IPS DF 19.7 (cell line): ENCODE results near the gene GPC6.

Experiments used
- DNase-seq: peaks from one replicate; pipeline ENCODE4 v3.0.0-alpha.2; 2013; ENCODE audit warnings: low read depth, low spot score

The GPC6 gene

GRCh38 chr13:93268327-93269028 lies 41.9 kb downstream of the GPC6 start:
- peak; percentile 45 for DNase-seq

GRCh38 chr13:93270769-93271742 lies 44.4 kb downstream of the GPC6 start:
- no peak for DNase-seq

GRCh38 chr13:93279982-93280381 lies 53.4 kb downstream of the GPC6 start:
- no peak for DNase-seq

DNA sequence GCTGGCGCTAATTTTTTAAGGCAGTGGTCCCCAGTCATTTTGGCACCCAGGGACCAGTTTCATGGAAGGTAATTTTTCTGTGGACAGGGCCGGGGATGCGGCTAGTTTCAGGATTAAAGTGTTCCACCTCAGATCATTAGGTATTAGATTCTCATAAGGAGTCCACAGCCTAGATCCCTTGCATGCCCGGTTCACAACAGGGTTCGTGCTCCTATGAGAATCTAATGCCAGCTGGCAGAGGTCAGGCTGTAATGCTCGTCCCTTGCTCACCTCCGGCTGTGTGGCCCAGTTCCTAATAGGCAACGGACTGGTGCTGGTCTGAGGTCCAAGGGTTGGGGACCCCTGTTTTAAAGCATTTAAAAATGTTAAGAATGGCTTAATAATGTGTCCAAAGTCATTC lies 54.1 kb downstream of the GPC6 start:
- DNase-seq, result no peak

DNA sequence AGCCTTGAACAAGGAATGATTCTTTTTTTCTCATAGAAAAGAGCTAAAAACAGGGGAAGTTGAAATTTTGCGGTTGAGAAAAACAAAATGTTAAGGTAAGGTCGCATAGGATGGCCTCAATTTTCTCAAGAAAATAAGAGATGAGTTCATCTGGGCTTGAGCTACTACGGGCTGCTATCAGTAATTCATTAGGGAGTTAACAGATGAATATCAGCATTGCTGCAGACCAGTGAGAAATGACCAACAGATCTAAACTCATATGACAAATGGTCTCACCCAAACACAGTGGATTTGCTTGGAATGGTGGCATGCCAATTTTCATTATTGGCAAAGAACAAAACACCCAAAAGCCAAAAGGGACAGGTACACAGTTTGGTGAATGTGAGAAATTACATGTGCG lies 56.6 kb downstream of the GPC6 start:
- DNase-seq, result no peak

GRCh38 chr13:93284064-93284463 lies 57.5 kb downstream of the GPC6 start:
- no peak for DNase-seq

DNA sequence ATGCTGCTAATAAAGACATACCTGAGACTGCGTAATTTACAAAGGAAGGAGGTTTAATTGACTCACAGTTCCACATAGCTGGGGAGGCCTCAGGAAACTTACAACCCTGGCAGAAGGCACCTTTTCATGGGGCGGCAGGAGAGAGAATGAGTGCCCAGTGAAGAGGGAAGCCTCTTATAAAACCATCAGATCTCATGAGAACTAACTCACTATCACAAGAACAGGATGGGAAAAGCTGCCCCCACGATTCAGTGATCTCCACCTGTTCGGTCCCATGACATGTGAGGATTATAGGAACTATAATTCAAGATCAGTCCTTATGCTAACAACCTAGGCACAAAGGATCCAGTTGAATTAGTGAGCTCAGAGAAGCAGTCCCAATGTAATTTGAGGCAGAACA lies 59.4 kb downstream of the GPC6 start:
- no peak for DNase-seq

- no peak for DNase-seq
Observed at GRCh38 chr13:93289053-93289452, 62.4 kb downstream of the GPC6 start.

DNA sequence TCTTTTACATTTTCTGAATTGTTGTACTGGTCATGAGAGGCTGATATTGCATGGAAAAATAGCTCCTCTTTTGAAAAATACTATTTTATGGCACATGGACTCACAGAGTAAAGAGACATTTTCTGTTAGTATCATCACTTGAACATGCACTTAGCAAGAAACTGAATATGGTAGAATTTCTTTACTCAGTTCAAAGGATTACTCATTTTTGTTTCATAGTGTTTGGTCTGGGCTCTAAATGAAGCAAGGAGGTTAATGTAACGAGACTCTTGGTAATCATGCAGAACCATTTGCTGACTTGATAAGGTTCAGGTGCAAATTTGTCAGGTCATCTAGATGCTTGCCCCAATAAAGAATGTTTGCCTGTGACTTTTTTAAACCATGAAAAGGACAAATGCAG lies 63.2 kb downstream of the GPC6 start:
- DNase-seq, result no peak

GRCh38 chr13:93290503-93290902 lies 63.9 kb downstream of the GPC6 start:
- DNase-seq, result no peak

DNA sequence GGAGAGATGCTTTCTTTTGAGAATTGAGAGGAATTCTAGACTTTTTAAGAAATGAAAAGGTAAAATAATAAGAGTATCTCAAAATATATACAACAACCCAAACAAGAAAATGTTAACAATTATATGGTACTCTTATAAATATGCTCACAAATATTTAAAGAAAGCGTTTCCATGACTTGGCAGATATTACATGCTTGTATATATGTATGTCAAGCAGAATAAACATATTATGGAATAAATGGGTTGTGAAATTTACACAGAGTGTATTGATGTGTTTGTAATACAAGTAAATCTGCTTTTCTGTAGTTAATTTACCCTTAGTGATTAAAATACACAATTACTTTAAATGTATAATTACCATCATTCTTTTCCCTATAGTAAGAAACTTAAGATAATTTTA lies 65.8 kb downstream of the GPC6 start:
- no peak for DNase-seq

DNA sequence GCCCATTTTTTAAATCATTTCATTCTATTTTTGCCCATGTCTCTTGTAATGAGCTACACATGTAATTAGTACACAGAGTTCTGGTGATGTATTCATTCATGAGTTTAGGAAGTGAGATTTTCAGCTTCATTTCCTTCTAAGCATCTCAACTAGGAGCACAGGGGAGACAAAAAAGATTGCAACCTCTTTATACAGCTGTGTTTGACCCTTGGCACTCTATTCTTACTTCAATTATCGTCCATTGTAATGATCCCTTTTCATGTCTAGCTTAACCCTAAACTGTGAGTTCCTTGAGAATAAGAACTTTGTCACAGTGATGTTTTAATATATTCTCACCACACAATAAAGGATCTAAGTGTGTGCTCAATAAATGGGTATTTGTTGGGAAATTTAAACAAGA lies 67.1 kb downstream of the GPC6 start:
- DNase-seq, result no peak

DNA sequence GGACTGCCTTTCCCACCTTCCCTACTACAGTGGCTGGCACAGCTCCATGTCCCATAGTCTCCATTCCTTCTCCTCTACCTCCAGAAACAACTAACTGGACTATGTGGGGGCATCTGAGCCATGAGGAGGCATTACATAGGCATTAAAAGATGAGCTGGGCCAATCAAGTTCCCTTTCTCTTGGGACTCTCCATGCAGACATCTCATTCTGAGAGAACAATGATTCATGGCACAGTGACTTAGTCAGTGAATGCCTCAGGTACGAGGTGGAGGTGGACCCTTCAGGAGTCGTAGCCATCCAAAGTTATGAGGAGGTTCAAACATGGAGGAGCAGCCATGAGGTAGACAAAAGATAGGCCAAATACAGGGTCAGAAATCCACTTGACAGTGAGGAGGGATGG lies 70.0 kb downstream of the GPC6 start:
- DNase-seq, result no peak

GRCh38 chr13:93298713-93299112 lies 72.1 kb downstream of the GPC6 start:
- no peak for DNase-seq

- no peak for DNase-seq
Observed at GRCh38 chr13:93304134-93304533, 77.5 kb downstream of the GPC6 start.

- DNase-seq, result no peak
Observed at GRCh38 chr13:93304868-93305613, 78.4 kb downstream of the GPC6 start.

- no peak for DNase-seq
Observed at GRCh38 chr13:93305886-93306285, 79.3 kb downstream of the GPC6 start.

- DNase-seq, result no peak
Observed at GRCh38 chr13:93307136-93307535, 80.5 kb downstream of the GPC6 start.

DNA sequence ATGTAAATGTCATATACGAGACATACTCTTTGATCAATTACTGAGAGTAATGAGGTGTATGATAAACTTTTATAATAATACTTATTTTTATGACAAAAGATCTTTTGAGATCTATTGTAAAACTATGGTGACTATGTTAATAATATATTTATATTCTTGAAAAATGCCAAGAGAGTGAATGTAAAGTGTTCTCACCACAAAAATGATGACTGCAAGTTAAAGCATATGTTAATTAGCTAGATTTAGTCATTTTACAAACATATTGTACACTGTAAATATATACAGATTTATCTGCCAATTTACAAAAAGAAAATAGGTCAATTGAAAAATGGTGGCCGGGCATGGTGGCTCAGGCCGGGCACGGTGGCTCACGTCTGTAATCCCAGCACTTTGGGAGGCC lies 81.0 kb downstream of the GPC6 start:
- DNase-seq, result no peak

DNA sequence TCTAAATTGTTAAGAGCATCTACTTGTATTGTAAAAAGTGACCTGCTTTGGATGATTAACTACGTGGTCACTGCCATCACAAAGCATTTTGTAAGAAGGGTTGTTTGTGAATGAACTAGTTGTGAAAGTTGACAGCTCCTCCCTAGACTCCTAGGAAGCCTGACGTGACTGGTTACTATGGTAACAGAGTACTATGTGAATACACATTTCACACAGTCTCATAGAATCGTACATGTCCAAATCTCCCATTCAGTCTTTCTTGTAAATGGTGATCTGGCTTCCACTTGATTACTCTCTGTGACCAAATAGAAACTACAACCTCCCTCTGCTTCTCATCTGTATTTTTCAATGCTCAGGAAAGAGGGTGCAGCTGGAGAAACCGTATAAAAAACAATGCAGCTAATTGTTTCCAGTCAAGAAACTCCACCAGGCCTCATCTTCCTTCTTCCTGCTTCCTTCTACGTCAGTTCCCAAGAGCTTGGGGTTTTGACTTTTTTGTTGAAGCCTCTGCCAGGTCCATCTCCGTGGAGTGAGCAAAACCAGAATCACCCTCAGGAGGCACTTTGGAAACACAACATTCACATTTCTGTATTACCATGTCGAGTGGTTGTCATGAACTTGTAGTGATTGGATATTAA lies 83.4 kb downstream of the GPC6 start:
- DNase-seq, result no peak

DNA sequence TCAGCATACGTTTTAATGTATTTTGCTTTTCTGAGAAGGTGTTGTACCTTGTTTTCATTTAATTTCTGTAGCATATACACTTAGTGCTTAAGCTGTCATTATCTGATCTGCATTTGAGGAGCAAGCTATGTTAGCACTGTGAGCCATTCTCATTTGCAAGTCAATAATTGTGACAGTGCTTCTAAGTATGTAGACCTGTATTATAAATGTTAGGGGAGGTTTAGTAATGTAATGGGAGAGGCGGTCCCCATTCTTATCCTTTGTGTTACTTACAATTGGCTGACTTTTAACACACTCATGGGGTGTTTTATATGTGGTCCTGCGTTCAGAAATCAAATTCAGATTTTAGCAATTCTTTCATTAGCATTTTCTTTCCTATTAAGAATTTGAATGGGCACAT lies 90.2 kb downstream of the GPC6 start:
- DNase-seq, result no peak
